ENCODE data around the gene SGPL1. TPM values are rescaled to one million over a fixed set of nuclear protein-coding genes. Genes with fewer than 3 reads are reported as not detected.
"Not testable (repeated sequence)": the region's sequence is repeated elsewhere in the genome, so short reads cannot be mapped to it uniquely, and the experiment has no call there.

The SGPL1 gene
- total RNA-seq, 2 donors from 2014 or later, result 61.3 to 77.6 TPM

GRCh38 chr10:70913191-70913892 lies 97.6 kb downstream of the SGPL1 start:
- Mint-ChIP-seq H3K4me1 (ENCODE audit: low read depth) (no peaks in the 10 kb centered on the region), H3K27ac (no peak overlapping the region), H3K36me3 (ENCODE audit: insufficient read depth in 2 of 2) (no peaks in the 10 kb centered on the region), H3K9me3 (no peaks in the 10 kb centered on the region), H3K4me3 (no peak overlapping the region), H3K27me3 (ENCODE audit: low read depth) (peaks cover 4% of the 10 kb centered on the region)
- ATAC-seq (replicated peaks in 1 of 2) (no peak), DNase-seq (no peak)

- Mint-ChIP-seq H3K4me3 (no peak overlapping the region), H3K27me3 (ENCODE audit: low read depth) (peaks cover 5% of the 10 kb centered on the region), H3K36me3 (ENCODE audit: insufficient read depth in 2 of 2) (no peaks in the 10 kb centered on the region), H3K27ac (no peak overlapping the region), H3K4me1 (ENCODE audit: low read depth) (no peaks in the 10 kb centered on the region), H3K9me3 (no peaks in the 10 kb centered on the region)
- ATAC-seq (replicated peaks in 1 of 2), result no peak
- DNase-seq, result no peak
Observed at GRCh38 chr10:70913893-70914240, 98.1 kb downstream of the SGPL1 start.

GRCh38 chr10:70914316-70914864 lies 98.6 kb downstream of the SGPL1 start:
- Mint-ChIP-seq H3K36me3 (ENCODE audit: insufficient read depth in 2 of 2) (no peaks in the 10 kb centered on the region), H3K27ac (no peak overlapping the region), H3K4me3 (no peak overlapping the region), H3K4me1 (ENCODE audit: low read depth) (no peaks in the 10 kb centered on the region), H3K9me3 (no peaks in the 10 kb centered on the region), H3K27me3 (ENCODE audit: low read depth) (peaks cover 7% of the 10 kb centered on the region)
- no peak for DNase-seq
- no peak for ATAC-seq (replicated peaks in 1 of 2)

GRCh38 chr10:70915206-70915605 lies 99.5 kb downstream of the SGPL1 start:
- H3K27ac Mint-ChIP-seq, result no peak overlapping the region

GRCh38 chr10:70915806-70916205 lies 100.1 kb downstream of the SGPL1 start:
- no peak for ATAC-seq (replicated peaks in 1 of 2)
- H3K4me1 Mint-ChIP-seq (ENCODE audit: low read depth), result no peaks in the 10 kb centered on the region
- H3K4me3 Mint-ChIP-seq, result no peak overlapping the region
- no peaks in the 10 kb centered on the region for H3K9me3 Mint-ChIP-seq
- no peak overlapping the region for H3K27ac Mint-ChIP-seq
- DNase-seq, result no peak
- H3K36me3 Mint-ChIP-seq (ENCODE audit: insufficient read depth in 2 of 2), result no peaks in the 10 kb centered on the region
- peaks cover 10% of the 10 kb centered on the region for H3K27me3 Mint-ChIP-seq (ENCODE audit: low read depth)

More at GRCh38 chr10:70915206-70915605, 99.5 kb downstream of the SGPL1 start:
- Mint-ChIP-seq H3K9me3 (no peaks in the 10 kb centered on the region), H3K36me3 (ENCODE audit: insufficient read depth in 2 of 2) (no peaks in the 10 kb centered on the region), H3K4me3 (no peak overlapping the region), H3K4me1 (ENCODE audit: low read depth) (no peaks in the 10 kb centered on the region), H3K27me3 (ENCODE audit: low read depth) (peaks cover 10% of the 10 kb centered on the region)
- DNase-seq (no peak), ATAC-seq (replicated peaks in 1 of 2) (no peak)

- H3K4me3 Mint-ChIP-seq, result no peak overlapping the region
Observed at GRCh38 chr10:70916241-70916640, 100.5 kb downstream of the SGPL1 start.

GRCh38 chr10:70917226-70917625 lies 101.5 kb downstream of the SGPL1 start:
- H3K9me3 Mint-ChIP-seq, result no peaks in the 10 kb centered on the region
- ATAC-seq (replicated peaks in 1 of 2) (no peak), DNase-seq (no peak)
- no peaks in the 10 kb centered on the region for H3K4me1 Mint-ChIP-seq (ENCODE audit: low read depth)
- no peak overlapping the region for H3K27ac Mint-ChIP-seq
- peaks cover 10% of the 10 kb centered on the region for H3K27me3 Mint-ChIP-seq (ENCODE audit: low read depth)
- H3K36me3 Mint-ChIP-seq (ENCODE audit: insufficient read depth in 2 of 2), result no peaks in the 10 kb centered on the region
- H3K4me3 Mint-ChIP-seq, result no peak overlapping the region

More at GRCh38 chr10:70916241-70916640, 100.5 kb downstream of the SGPL1 start:
- DNase-seq, result no peak
- Mint-ChIP-seq H3K27me3 (ENCODE audit: low read depth) (peaks cover 10% of the 10 kb centered on the region), H3K9me3 (no peaks in the 10 kb centered on the region), H3K4me1 (ENCODE audit: low read depth) (no peaks in the 10 kb centered on the region), H3K36me3 (ENCODE audit: insufficient read depth in 2 of 2) (no peaks in the 10 kb centered on the region), H3K27ac (no peak overlapping the region)
- ATAC-seq (replicated peaks in 1 of 2), result no peak

GRCh38 chr10:70917635-70918034 lies 101.9 kb downstream of the SGPL1 start:
- H3K27ac Mint-ChIP-seq, result no peak overlapping the region
- ATAC-seq (replicated peaks in 1 of 2) (no peak), DNase-seq (no peak)
- no peaks in the 10 kb centered on the region for H3K36me3 Mint-ChIP-seq (ENCODE audit: insufficient read depth in 2 of 2)
- H3K4me3 Mint-ChIP-seq, result no peak overlapping the region
- H3K9me3 Mint-ChIP-seq, result no peaks in the 10 kb centered on the region
- H3K27me3 Mint-ChIP-seq (ENCODE audit: low read depth), result peaks cover 10% of the 10 kb centered on the region
- no peaks in the 10 kb centered on the region for H3K4me1 Mint-ChIP-seq (ENCODE audit: low read depth)

- H3K9me3 Mint-ChIP-seq, result no peaks in the 10 kb centered on the region
- ATAC-seq (replicated peaks in 1 of 2), result no peak
Observed at GRCh38 chr10:70918851-70919530, 103.2 kb downstream of the SGPL1 start.

GRCh38 chr10:70919906-70920305 lies 104.2 kb downstream of the SGPL1 start:
- DNase-seq; ATAC-seq (replicated peaks in 1 of 2); H3K9me3 Mint-ChIP-seq; H3K36me3 Mint-ChIP-seq (ENCODE audit: insufficient read depth in 2 of 2); H3K4me1 Mint-ChIP-seq (ENCODE audit: low read depth); H3K27ac Mint-ChIP-seq; H3K4me3 Mint-ChIP-seq: not testable (repeated sequence)
- H3K27me3 Mint-ChIP-seq (ENCODE audit: low read depth), result peaks cover 10% of the 10 kb centered on the region

More at GRCh38 chr10:70918851-70919530, 103.2 kb downstream of the SGPL1 start:
- Mint-ChIP-seq H3K36me3 (ENCODE audit: insufficient read depth in 2 of 2) (no peaks in the 10 kb centered on the region), H3K27ac (no peak overlapping the region), H3K4me3 (no peak overlapping the region), H3K4me1 (ENCODE audit: low read depth) (no peaks in the 10 kb centered on the region), H3K27me3 (ENCODE audit: low read depth) (peaks cover 10% of the 10 kb centered on the region)
- DNase-seq, result no peak

- DNase-seq (no peak), ATAC-seq (replicated peaks in 1 of 2) (no peak)
- Mint-ChIP-seq H3K4me3 (no peak overlapping the region), H3K36me3 (ENCODE audit: insufficient read depth in 2 of 2) (no peaks in the 10 kb centered on the region), H3K27me3 (ENCODE audit: low read depth) (peaks cover 10% of the 10 kb centered on the region), H3K9me3 (no peaks in the 10 kb centered on the region), H3K27ac (no peak overlapping the region), H3K4me1 (ENCODE audit: low read depth) (no peaks in the 10 kb centered on the region)
Observed at GRCh38 chr10:70920519-70920918, 104.8 kb downstream of the SGPL1 start.

GRCh38 chr10:70921285-70921684 lies 105.5 kb downstream of the SGPL1 start:
- Mint-ChIP-seq H3K27me3 (ENCODE audit: low read depth) (peaks cover 10% of the 10 kb centered on the region), H3K4me3 (no peak overlapping the region), H3K27ac (no peak overlapping the region), H3K9me3 (no peaks in the 10 kb centered on the region), H3K36me3 (ENCODE audit: insufficient read depth in 2 of 2) (no peaks in the 10 kb centered on the region), H3K4me1 (ENCODE audit: low read depth) (no peaks in the 10 kb centered on the region)
- ATAC-seq (replicated peaks in 1 of 2) (no peak), DNase-seq (no peak)

- no peaks in the 10 kb centered on the region for H3K4me1 Mint-ChIP-seq (ENCODE audit: low read depth)
- ATAC-seq (replicated peaks in 1 of 2), result no peak
- no peak overlapping the region for H3K27ac Mint-ChIP-seq
- no peaks in the 10 kb centered on the region for H3K9me3 Mint-ChIP-seq
- H3K27me3 Mint-ChIP-seq (ENCODE audit: low read depth), result peaks cover 5% of the 10 kb centered on the region
- H3K36me3 Mint-ChIP-seq (ENCODE audit: insufficient read depth in 2 of 2), result no peaks in the 10 kb centered on the region
- H3K4me3 Mint-ChIP-seq, result no peak overlapping the region
- no peak for DNase-seq
Observed at GRCh38 chr10:70923696-70924095, 107.9 kb downstream of the SGPL1 start.

Measured in activated T-cell treated with anti-CD3 and anti-CD28 coated beads, Interleukin-2, amount 50 U/mL, for 72 hours (primary cell).